GM18505 (cell line): ENCODE data around the gene EDAR.

Experiments
- ATAC-seq: cut with Tn5 transposase; IDR thresholded peaks from one replicate; pipeline ENCODE4 v1.9.1; 2021; ENCODE audit not compliant: unreplicated experiment
- POLR2A ChIP-seq: IDR thresholded peaks from 4 replicates; pipeline ENCODE4 v1.6.1; 2011; ENCODE audit warnings: borderline replicate concordance; ENCODE audit not compliant: insufficient read depth, insufficient read length; ENCODE audit errors: extremely low read depth

EDAR gene

DNA sequence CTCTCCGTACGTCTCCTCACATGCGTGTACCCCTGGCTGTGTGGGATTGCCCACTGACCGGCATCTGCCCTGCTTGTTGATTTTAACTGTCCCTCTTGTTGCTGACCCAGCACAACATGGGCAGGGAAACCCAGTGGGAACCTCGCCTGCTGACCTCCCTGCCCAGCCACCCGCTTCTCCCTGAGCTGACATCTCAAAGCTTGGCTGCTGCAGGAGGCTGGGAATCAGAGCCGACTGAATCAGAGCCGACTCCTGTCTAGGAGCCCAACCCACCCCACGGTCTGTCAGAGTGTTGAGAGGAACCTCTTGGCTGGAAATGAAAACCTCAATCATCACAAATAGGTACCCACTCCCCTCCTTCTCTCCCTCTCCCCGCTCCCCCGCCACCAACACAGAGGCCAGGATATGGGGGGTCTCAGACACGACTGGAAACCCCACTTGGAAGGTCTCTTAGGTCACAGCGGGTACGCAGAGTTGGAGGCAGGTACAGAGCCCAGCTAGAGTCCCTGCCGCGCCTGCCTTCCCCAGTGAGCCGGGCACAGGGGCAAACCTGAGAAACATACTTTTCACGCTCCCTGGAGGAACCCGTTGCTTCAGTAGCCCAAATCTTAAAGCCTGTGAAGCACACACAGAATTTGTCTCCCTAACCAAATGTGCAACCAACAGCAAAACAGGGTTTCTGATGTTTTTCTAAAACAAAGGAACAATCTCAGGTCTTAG, 784 bp downstream of the EDAR start:
- no peak for TF ChIP-seq POLR2A
- no peak for ATAC-seq

DNA sequence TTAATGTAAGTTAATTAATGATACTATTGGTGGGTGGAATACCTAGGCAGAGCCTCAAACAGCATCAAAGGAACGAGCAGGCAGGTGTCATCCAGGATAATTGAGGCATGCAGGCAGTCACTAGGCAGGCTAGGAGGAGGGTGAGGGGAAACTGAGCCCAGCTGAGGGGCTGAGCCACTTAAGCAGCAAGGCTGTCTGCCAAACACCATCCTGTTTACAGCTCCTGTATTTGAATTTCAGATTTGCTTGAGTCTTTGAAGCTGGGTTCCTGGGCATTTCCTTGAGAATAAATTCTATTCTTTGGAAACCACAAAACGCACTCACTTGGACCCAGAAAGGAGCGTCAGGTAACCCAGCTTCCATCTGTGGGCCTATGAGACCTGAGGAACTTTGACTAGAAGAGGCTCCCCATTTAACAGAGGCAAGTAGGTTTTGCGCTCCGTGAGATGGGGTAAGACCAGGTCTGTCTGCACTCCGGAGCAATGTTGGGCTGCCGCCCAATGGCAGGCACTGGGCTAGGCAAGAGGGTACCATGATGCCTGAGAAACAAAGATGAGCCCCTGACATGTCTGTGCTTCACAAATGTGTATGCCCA, 2.0 kb downstream of the EDAR start:
- TF ChIP-seq POLR2A: no peak
- no peak for ATAC-seq

DNA sequence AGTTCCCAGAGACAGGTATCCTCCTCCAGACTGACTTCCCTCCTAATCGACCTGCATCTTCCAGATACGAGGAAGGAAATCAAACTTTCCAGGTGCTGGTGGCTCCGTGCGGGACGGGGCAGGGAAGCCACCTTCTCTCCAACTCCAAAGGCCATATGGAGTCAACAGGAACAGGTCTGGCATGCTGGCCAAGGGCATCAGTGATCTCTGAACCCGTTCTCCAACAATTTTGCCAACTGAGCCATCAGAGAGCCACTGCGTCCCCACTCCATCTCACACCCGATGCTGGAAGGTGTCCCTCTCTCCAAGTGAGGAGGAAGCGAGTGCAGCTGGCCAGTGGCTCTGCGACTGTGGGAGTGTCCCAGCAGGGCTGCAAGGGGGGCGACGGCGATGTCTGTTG, 5.4 kb downstream of the EDAR start:
- no peak for ATAC-seq
- TF ChIP-seq POLR2A: no peak

DNA sequence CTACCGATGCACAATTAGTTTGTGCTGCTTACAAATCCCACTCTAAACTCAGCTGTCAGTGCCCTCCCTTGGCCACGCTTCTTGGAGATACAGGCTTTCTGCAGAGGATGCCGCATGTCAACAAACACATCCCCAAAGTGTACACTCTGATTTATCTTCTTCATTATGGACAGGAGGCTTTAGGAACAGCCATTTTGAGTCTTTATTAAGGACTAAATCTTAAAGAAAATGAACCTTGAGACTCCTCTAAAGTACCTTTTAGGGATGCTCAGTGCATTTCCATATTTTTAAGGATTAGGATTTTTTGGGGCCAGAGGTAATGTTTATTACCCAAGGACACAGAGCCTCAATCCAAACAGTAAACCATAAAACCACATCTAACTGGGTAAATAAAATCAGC, 6.0 kb downstream of the EDAR start:
- ATAC-seq: no peak
- TF ChIP-seq POLR2A: no peak

DNA sequence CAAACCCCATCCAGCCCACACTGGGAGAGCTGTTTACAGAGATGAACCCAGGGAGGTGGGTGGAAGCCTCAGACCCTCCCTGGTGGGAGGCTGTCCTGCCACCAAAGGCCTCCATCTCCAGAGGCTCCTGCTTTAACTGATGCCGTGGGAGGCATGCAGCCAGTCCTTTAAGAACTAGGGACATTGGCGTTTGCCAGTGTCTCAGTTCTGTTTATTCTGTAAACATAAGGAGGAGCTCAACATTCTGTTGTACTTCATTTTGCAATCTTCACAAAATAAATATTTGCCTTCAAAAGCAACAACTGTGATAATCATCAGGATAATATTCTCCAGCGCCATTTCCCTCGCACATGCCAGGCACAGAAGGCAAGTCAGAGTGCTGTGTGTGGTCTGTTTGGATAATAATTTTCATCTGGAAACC, 6.8 kb downstream of the EDAR start:
- no peak for ATAC-seq
- TF ChIP-seq POLR2A: no peak

DNA sequence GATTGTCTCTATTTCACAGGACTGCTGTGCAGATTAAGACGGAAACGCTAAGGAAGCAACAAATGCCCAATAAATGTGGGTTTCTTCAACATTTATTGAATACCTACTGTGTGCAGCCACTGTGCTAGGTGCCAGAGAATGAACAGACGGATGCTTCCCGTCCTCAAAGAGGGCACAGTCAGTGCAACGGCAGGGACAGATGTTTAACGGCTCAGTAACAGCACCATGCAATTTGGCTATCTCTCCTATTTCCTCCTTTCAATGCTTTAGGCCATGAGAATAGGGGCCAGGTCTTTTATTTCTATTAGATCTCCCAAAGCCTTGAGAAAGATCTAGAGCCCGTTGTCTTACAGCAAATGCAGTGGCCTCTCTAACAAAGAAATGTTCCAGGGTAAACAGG, 7.2 kb downstream of the EDAR start:
- no peak for TF ChIP-seq POLR2A
- ATAC-seq: no peak

DNA sequence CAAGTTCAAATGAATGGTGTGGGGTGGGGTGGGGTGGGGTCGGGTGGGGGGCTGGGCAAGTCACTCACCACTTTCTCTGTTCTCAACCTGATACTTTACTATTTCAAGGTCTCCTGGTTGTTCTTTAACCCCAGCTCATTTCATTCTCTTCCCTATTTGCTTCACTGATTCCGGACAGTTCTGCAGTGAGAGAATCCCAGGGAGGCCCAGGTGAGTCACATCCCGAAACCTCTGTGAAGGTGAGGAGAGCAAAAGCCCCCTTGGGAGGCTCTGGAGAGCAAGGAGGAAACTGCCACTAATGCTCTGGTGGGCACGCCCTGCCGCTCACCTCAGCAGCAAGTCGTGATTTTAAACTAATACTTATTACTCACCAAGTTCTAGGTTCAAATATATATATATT, 8.9 kb downstream of the EDAR start:
- no peak for TF ChIP-seq POLR2A
- no peak for ATAC-seq

DNA sequence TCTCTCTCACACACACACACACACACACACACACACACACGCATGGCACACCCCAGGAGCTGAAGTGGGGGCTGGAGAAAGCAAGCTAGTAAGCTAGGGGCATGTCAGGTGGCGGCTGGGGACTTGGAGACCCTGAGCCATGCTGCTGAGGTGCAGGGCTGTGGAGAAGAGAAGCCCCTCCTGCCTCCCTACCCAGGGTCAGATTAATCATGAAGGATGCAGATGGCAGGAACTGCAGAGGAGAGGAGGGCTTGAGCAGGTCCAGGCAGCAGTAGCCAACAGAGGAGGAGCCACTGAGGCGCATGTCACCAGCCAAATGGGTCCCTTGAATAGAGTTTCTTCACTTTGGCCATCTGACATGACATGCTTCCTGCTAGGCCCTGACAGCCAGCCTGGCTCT, 9.6 kb downstream of the EDAR start:
- no peak for ATAC-seq

DNA sequence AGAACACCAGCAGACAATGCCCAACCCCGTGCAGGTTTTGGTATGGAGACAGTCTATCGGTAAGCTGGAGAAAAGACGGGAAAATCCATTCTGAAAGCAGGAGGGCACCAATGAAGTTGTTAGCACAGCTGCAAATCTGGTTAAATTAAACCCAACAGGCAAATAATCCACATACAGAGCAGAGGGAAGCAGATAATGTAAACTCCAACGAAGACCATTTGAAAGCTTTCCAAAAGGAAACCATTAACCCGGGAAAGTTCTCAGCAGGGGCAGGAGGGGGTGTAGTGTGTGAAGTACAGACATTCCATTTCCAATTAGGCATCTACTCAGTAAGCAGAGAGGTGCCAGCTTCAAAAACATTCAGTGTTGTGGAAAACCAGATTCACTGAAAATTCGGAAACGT, 10.3 kb downstream of the EDAR start:
- TF ChIP-seq POLR2A: no peak
- ATAC-seq: no peak

More for the DNA sequence above, 9.6 kb downstream of the EDAR start:
- no peak for TF ChIP-seq POLR2A

DNA sequence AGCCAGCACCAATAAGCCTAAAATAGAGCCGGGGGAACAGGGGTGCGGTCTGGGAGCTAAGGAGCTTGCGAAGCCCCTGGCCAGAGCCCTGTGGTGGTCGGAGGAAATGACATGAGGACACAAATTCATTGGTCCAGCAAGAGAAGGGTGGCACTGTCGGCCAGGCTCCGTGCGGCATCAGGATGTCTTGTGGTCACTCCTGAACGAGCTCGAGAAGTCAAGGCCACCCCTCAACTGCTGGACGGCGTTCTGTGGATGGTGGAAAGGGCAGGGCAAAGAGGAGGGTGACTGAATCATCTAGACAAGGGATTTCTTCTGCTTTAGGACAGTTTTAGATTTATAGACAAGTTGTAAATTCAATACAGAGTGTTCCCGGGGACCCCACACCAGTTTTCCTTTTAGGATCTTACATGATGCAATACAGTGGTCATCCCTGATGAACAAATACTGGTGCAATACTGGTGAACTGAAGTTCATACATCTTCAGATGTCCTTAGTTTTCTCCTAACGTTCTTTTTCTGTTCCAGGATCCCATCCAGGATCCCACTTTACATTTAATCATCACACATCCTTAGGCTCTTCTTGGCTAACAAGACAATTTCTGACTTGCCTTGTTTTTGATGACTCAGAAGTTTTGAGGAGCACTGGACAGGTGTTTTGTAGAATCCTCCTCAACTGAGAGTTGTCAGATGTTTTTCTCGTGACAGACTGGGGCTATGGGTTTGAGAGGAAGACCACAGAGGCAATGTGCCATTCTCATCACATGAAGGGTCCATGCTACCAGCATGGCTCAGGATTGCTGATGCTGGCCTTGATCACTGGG, 13.2 kb downstream of the EDAR start:
- ATAC-seq: no peak
- TF ChIP-seq POLR2A: no peak

DNA sequence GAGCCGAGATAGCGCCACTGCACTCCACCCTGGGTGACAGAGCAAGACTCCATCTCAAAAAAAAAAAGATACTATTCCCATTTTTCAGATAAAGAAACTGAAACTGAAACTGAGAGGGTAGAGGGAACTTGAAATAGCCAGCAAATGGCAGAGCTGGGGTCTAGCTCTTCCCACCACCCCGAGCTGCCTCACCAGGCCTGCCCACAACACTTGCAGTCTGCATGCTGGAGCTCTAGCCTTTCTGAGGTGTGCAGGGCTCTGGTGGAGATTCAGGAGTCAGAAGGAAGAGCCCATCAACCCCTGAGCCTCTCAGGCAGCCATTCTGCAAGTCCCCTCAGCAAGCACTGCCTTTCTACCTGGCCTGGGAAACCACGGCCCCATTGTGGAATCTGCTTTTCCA, 14.3 kb downstream of the EDAR start:
- TF ChIP-seq POLR2A: no peak

DNA sequence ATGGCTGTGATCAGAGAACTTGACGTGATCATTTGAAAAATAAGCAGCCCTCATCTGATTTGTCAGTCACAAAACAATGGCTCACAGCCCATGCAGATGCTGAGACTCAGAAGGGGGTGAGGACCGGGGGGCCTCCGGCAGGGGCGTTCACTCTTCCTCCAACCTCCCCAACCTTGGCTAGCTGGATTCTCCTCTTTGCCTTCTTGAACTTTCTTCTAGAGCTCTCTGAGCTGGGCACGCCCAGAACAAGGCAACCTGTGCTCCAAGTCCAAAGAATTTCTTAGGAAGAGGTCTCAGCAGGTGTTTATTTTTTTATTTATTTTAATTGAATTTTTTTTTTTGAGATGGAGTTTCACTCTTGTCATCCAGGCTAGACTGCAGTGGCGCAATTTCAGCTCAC, 16.4 kb downstream of the EDAR start:
- no peak for ATAC-seq
- TF ChIP-seq POLR2A: no peak

More for the DNA sequence above, 14.3 kb downstream of the EDAR start:
- no peak for ATAC-seq

DNA sequence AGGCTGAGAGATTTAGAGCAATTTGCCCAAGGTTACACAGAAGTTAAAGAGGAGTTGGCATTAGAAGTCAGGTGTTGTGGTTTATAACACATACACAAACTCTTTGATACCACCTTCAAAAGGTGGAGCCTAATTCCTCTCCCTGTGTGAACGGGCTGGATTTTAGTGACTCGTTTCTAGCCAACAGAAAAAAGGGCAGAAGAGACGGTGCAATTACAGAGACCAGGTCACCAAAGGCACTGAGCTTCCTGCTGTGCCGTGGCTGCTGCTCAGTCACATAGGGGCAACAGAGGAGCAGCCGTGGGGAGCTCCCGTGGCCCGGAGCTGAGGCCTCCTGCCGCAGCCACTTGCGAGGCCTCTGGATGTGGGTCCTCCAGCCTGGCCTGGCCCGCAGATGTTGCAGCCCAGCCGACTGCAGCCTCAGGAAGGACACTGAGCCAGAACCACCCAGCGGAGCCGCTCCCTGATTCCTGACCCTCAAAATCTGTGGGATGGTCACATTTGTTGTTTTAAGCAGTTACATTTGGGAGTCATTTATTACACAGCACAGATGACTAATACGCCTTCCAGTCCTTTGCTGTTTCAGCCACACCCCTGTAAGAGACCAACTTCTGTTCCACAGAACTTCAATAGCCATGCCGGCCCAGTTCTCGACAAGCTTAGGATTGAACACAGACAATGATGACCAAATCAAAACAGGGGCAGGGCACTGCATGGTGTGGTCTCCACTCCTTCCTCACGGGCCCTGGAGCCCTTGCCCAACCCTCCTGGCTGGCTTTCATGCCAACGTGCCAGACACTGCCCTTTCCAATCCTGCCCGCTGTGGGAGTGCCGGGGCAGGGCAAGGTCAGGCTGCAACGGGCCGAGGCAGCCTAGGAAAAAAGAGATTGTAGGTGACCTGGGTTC, 17.1 kb downstream of the EDAR start:
- no peak for TF ChIP-seq POLR2A
- no peak for ATAC-seq
